Nephron progenitor cell (in vitro differentiated cells): Measurements from ENCODE around the gene RP9.
A peak's percentile ranks its signal among the peaks of the same experiment; 100 is the strongest.

Source experiments
- DNase-seq: peaks from one replicate; pipeline ENCODE4 v3.0.0; 2021
- H3K27ac Mint-ChIP-seq: 2 replicates; pipeline ENCODE4 v1.8.0; 2021; ENCODE audit warnings: mild to moderate bottlenecking, moderate library complexity, mixed read lengths
- H3K27me3 Mint-ChIP-seq: 2 replicates; pipeline ENCODE4 v1.8.0; 2021; ENCODE audit warnings: mild to moderate bottlenecking, low read depth, mixed read lengths; ENCODE audit not compliant: poor library complexity
- H3K36me3 Mint-ChIP-seq: 2 replicates; pipeline ENCODE4 v1.8.0; 2021; ENCODE audit warnings: low read depth, mixed read lengths
- H3K4me1 Mint-ChIP-seq: 2 replicates; pipeline ENCODE4 v1.8.0; 2021; ENCODE audit warnings: mixed read lengths
- H3K4me3 Mint-ChIP-seq: 2 replicates; pipeline ENCODE4 v1.8.0; 2021; ENCODE audit warnings: mild to moderate bottlenecking, moderate library complexity, mixed read lengths
- H3K9me3 Mint-ChIP-seq: 2 replicates; pipeline ENCODE4 v1.8.0; 2021; ENCODE audit warnings: mild to moderate bottlenecking, moderate library complexity, mixed read lengths
- CTCF ChIP-seq: fragments of 200-600 bp; sonication (generic); IDR thresholded peaks from 2 replicates; pipeline ENCODE4 v1.5.0; 2021; ENCODE audit warnings: antibody characterized with exemption

The RP9 gene

GRCh38 chr7:33109758-33110238 lies 594 bp upstream of the RP9 start:
- no peak for TF ChIP-seq CTCF
- peaks cover 46% of the 10 kb centered on the region for H3K4me1 Mint-ChIP-seq

GRCh38 chr7:33108554-33109004 lies 625 bp downstream of the RP9 start:
- Mint-ChIP-seq H3K4me1 (peaks cover 48% of the 10 kb centered on the region), H3K4me3 (peak overlapping the region; percentile 97), H3K9me3 (no peaks in the 10 kb centered on the region), H3K36me3 (peaks cover 4% of the 10 kb centered on the region), H3K27me3 (peaks cover 23% of the 10 kb centered on the region), H3K27ac (peak overlapping the region; percentile 91)
- no peak for TF ChIP-seq CTCF
- DNase-seq = no peak

More at GRCh38 chr7:33109758-33110238, 594 bp upstream of the RP9 start:
- H3K9me3 Mint-ChIP-seq = no peaks in the 10 kb centered on the region
- peak overlapping the region; percentile 81 for H3K4me3 Mint-ChIP-seq
- no peaks in the 10 kb centered on the region for H3K36me3 Mint-ChIP-seq
- H3K27ac Mint-ChIP-seq = no peak overlapping the region
- no peak for DNase-seq
- peaks cover 27% of the 10 kb centered on the region for H3K27me3 Mint-ChIP-seq

GRCh38 chr7:33107136-33108066 lies 1.8 kb downstream of the RP9 start:
- TF ChIP-seq CTCF = peak; percentile 36
- Mint-ChIP-seq H3K27me3 (peaks cover 19% of the 10 kb centered on the region), H3K4me3 (peak overlapping the region; percentile 97), H3K27ac (peak overlapping the region; percentile 59), H3K36me3 (peaks cover 16% of the 10 kb centered on the region), H3K4me1 (peaks cover 48% of the 10 kb centered on the region), H3K9me3 (no peaks in the 10 kb centered on the region)
- peak; percentile 44 for DNase-seq

GRCh38 chr7:33101906-33102305 lies 7.3 kb downstream of the RP9 start:
- peaks cover 23% of the 10 kb centered on the region for H3K4me1 Mint-ChIP-seq
- peaks cover 64% of the 10 kb centered on the region for H3K36me3 Mint-ChIP-seq

GRCh38 chr7:33100770-33101169 lies 8.4 kb downstream of the RP9 start:
- Mint-ChIP-seq H3K4me3 (no peak overlapping the region), H3K4me1 (peaks cover 12% of the 10 kb centered on the region), H3K27me3 (no peaks in the 10 kb centered on the region), H3K27ac (no peak overlapping the region), H3K36me3 (peaks cover 75% of the 10 kb centered on the region), H3K9me3 (no peaks in the 10 kb centered on the region)
- no peak for DNase-seq
- no peak for TF ChIP-seq CTCF

More at GRCh38 chr7:33101906-33102305, 7.3 kb downstream of the RP9 start:
- no peaks in the 10 kb centered on the region for H3K9me3 Mint-ChIP-seq
- H3K27ac Mint-ChIP-seq = no peak overlapping the region
- no peak for TF ChIP-seq CTCF
- no peaks in the 10 kb centered on the region for H3K27me3 Mint-ChIP-seq
- H3K4me3 Mint-ChIP-seq = no peak overlapping the region
- no peak for DNase-seq
